OCI-LY7 (cell line): ENCODE measurements around the gene CYTL1. TPM values are rescaled to one million over a fixed set of nuclear protein-coding genes. Genes with fewer than 3 reads are reported as not detected.

Experiments
- BruUV-seq: library from RNA; stranded (reverse); fragments of 400-500 nt; replicated peaks from 2 replicates; lab custom pipeline; 2021; lab: Mats Ljungman, UMichigan
- CTCF ChIA-PET: fragments of 300-600 bp; sonication (Branson Sonifier 250); formaldehyde crosslinking; loops from one replicate; lab custom pipeline; 2022; ENCODE audit warnings: antibody characterized with exemption; ENCODE audit not compliant: unreplicated experiment; lab: Charles Lee
- POLR2A ChIA-PET: fragments of 300-600 bp; sonication (Branson Sonifier 250); formaldehyde crosslinking; loops from one replicate; lab custom pipeline; 2022; ENCODE audit warnings: antibody characterized with exemption; lab: Charles Lee
- DNase-seq: peaks from one replicate; pipeline ENCODE4 v3.0.0-alpha.2; 2015; ENCODE audit warnings: low spot score
- H2AFZ ChIP-seq: fragments of 200-600 bp; sonication (generic), shearing (Covaris generic); 2 replicates; pipeline ENCODE4 v1.6.1; 2014; ENCODE audit warnings: mild to moderate bottlenecking, antibody characterized with exemption, low read length, moderate library complexity
- H3K27ac ChIP-seq: fragments of 200-600 bp; sonication (generic); 2 replicates; pipeline ENCODE4 v1.5.1; 2014; ENCODE audit warnings: mixed run types, low read depth, mild to moderate bottlenecking, moderate library complexity, low read length, inconsistent platforms; ENCODE audit not compliant: poor library complexity, severe bottlenecking
- H3K36me3 ChIP-seq: fragments of 200-600 bp; sonication (generic); 2 replicates; pipeline ENCODE4 v1.6.1; 2014; ENCODE audit warnings: mild to moderate bottlenecking, antibody characterized with exemption, low read length, moderate library complexity, mixed read lengths; ENCODE audit not compliant: insufficient read depth
- H3K4me1 ChIP-seq: fragments of 200-600 bp; sonication (generic); 2 replicates; pipeline ENCODE4 v1.5.1; 2014; ENCODE audit warnings: mild to moderate bottlenecking, low read length; ENCODE audit not compliant: insufficient read depth, poor library complexity, severe bottlenecking
- H3K4me2 ChIP-seq: fragments of 200-600 bp; sonication (generic); 2 replicates; pipeline ENCODE4 v1.6.1; 2014; ENCODE audit warnings: mild to moderate bottlenecking, low read length
- H3K4me3 ChIP-seq: fragments of 200-600 bp; sonication (generic); 2 replicates; pipeline ENCODE4 v1.5.1; 2014; ENCODE audit warnings: mild to moderate bottlenecking, low read depth, low read length; ENCODE audit not compliant: poor library complexity, severe bottlenecking
- H3K79me2 ChIP-seq: fragments of 200-600 bp; sonication (generic); 2 replicates; pipeline ENCODE4 v1.6.1; 2016; ENCODE audit warnings: low read depth, mild to moderate bottlenecking, low read length, moderate library complexity, mixed read lengths; ENCODE audit not compliant: insufficient read depth
- H3K9me2 ChIP-seq: fragments of 200-600 bp; sonication (generic); 2 replicates; pipeline ENCODE4 v1.6.1; 2016; ENCODE audit warnings: mild to moderate bottlenecking, low read length, mixed read lengths; ENCODE audit not compliant: insufficient read depth
- H3K9me3 ChIP-seq: fragments of 200-600 bp; sonication (generic); 2 replicates; pipeline ENCODE4 v1.6.1; 2014; ENCODE audit warnings: mild to moderate bottlenecking, mixed run types, low read length, mixed read lengths
- H4K20me1 ChIP-seq: fragments of 200-600 bp; sonication (generic); 2 replicates; pipeline ENCODE4 v1.6.1; 2014; ENCODE audit warnings: mild to moderate bottlenecking, antibody characterized with exemption, low read length, moderate library complexity, mixed read lengths; ENCODE audit not compliant: insufficient read depth
- CTCF ChIP-seq: fragments of 200-600 bp; sonication (generic); conservative IDR thresholded peaks from 2 replicates; pipeline ENCODE4 v1.5.1; 2014; ENCODE audit warnings: mild to moderate bottlenecking, antibody characterized with exemption, low read length, moderate library complexity, mixed read lengths
- EZH2phosphoT487 ChIP-seq: fragments of 200-600 bp; sonication (generic); IDR thresholded peaks from 2 replicates; pipeline ENCODE4 v1.6.1; 2018; ENCODE audit warnings: low read depth, borderline replicate concordance, mild to moderate bottlenecking, mixed run types, antibody characterized with exemption, low read length, moderate library complexity, mixed read lengths
- intact Hi-C: fragments of 100-400 bp; cut with micrococcal nuclease; formaldehyde crosslinking; loops from one replicate; pipeline ENCODE4 v1.10.0; 2022; ENCODE audit not compliant: unreplicated experiment
- total RNA-seq, 2 experiments: library from RNA; depleted of rRNA in 1 of 2; stranded (reverse); fragments of >200 nt in 1 of 2; shearing (Covaris generic) in 1 of 2; gene quantifications; 2 replicates each; pipeline ENCODE4 v1.2.3, GENCODE V29; 2014 to 2022

CYTL1 gene
- total RNA-seq, 2 experiments from 2014 or later = not detected

- intact Hi-C loops = no loop called here
- Histone ChIP-seq H3K9me3 (no peaks in the 10 kb centered on the region), H4K20me1 (no peaks in the 10 kb centered on the region), H3K27ac (no peak overlapping the region), H3K79me2 (no peaks in the 10 kb centered on the region), H3K36me3 (no peaks in the 10 kb centered on the region), H3K4me1 (peaks cover 4% of the 10 kb centered on the region), H2AFZ (no peak overlapping the region), H3K4me3 (no peak overlapping the region), H3K9me2 (no peaks in the 10 kb centered on the region), H3K4me2 (no peak overlapping the region)
- BruUV-seq = no TSS peak
- ChIA-PET CTCF (no interaction called here), POLR2A (no interaction called here)
- DNase-seq = no peak
- TF ChIP-seq EZH2phosphoT487 = no peak
Measured at GRCh38 chr4:5028480-5028879, 9.2 kb upstream of the CYTL1 start.

- H3K4me1 ChIP-seq = no peaks in the 10 kb centered on the region
- H3K9me3 ChIP-seq = no peaks in the 10 kb centered on the region
- no peak overlapping the region for H3K4me3 ChIP-seq
- no peaks in the 10 kb centered on the region for H4K20me1 ChIP-seq
- DNase-seq = no peak
- TF ChIP-seq CTCF (no peak), EZH2phosphoT487 (no peak)
- no peaks in the 10 kb centered on the region for H3K36me3 ChIP-seq
- H2AFZ ChIP-seq = no peak overlapping the region
- ChIA-PET POLR2A (interaction anchor here (0.7 kb wide), 1 partner anchor 8 kb away, joined by 8 read pairs; no protein-coding TSS in a partner anchor), CTCF (no interaction called here)
- H3K9me2 ChIP-seq = no peaks in the 10 kb centered on the region
- no peaks in the 10 kb centered on the region for H3K79me2 ChIP-seq
- no peak overlapping the region for H3K27ac ChIP-seq
- BruUV-seq = no TSS peak
- intact Hi-C loops = no loop called here
- no peak overlapping the region for H3K4me2 ChIP-seq
Measured at GRCh38 chr4:5027346-5027745, 8.1 kb upstream of the CYTL1 start.

GRCh38 chr4:5026371-5026770, 7.1 kb upstream of the CYTL1 start:
- Histone ChIP-seq H3K9me3 (no peaks in the 10 kb centered on the region), H3K9me2 (no peaks in the 10 kb centered on the region), H3K27ac (no peak overlapping the region), H4K20me1 (no peaks in the 10 kb centered on the region), H3K36me3 (no peaks in the 10 kb centered on the region), H2AFZ (no peak overlapping the region), H3K4me1 (no peaks in the 10 kb centered on the region), H3K4me3 (no peak overlapping the region), H3K4me2 (no peak overlapping the region), H3K79me2 (no peaks in the 10 kb centered on the region)
- CTCF ChIA-PET = no interaction called here
- POLR2A ChIA-PET = interaction anchor here (0.7 kb wide), 1 partner anchor 9 kb away, joined by 8 read pairs; no protein-coding TSS in a partner anchor
- TF ChIP-seq CTCF (no peak), EZH2phosphoT487 (no peak)
- DNase-seq = no peak
- intact Hi-C loops = no loop called here
- BruUV-seq = no TSS peak
